ENCODE measurements around the gene SPATA6. TPM values are rescaled to one million over a fixed set of nuclear protein-coding genes. Genes with fewer than 3 reads are reported as not detected.
"Not testable (repeated sequence)": the region's sequence is repeated elsewhere in the genome, so short reads cannot be mapped to it uniquely, and the experiment has no call there.

The SPATA6 gene
- total RNA-seq, 3 donors from 2014 or later, result 15.7 to 26.9 (median 15.8) TPM

DNA sequence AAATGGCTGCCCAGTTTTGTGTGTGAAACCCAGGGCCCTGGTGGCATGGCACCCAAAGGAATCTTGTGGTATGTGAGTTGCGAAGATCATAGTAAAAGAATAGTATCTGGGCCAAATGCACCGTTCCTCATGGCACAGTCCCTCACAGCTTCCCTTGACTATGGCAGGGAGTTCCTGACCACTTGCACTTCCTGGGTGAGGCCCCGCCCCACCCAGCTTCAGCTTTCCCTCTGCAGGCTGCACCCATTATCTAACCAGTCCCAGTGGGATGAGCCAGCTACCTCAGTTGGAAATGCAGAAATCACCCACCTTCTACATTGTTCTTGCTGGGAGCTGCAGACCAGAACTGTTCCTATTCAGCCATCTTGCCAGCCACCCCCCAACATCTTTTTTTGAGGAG lies 186.5 kb downstream of the SPATA6 start:
- Histone ChIP-seq H3K36me3 (ENCODE audit: low read depth) (no peaks in the 10 kb centered on the region), H3K4me1 (ENCODE audit: low read depth) (no peaks in the 10 kb centered on the region), H3K9me3 (no peaks in the 10 kb centered on the region), H3K4me3 (no peak overlapping the region)
- TF ChIP-seq, protein P1, sequence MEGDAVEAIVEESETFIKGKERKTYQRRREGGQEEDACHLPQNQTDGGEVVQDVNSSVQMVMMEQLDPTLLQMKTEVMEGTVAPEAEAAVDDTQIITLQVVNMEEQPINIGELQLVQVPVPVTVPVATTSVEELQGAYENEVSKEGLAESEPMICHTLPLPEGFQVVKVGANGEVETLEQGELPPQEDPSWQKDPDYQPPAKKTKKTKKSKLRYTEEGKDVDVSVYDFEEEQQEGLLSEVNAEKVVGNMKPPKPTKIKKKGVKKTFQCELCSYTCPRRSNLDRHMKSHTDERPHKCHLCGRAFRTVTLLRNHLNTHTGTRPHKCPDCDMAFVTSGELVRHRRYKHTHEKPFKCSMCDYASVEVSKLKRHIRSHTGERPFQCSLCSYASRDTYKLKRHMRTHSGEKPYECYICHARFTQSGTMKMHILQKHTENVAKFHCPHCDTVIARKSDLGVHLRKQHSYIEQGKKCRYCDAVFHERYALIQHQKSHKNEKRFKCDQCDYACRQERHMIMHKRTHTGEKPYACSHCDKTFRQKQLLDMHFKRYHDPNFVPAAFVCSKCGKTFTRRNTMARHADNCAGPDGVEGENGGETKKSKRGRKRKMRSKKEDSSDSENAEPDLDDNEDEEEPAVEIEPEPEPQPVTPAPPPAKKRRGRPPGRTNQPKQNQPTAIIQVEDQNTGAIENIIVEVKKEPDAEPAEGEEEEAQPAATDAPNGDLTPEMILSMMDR (IDR thresholded peaks at IDR 0.05), result no peak
- intact Hi-C loops (cut with DNase I, micrococcal nuclease), result no loop called here
- DNase-seq (no peak), ATAC-seq (peak; percentile 63)

DNA sequence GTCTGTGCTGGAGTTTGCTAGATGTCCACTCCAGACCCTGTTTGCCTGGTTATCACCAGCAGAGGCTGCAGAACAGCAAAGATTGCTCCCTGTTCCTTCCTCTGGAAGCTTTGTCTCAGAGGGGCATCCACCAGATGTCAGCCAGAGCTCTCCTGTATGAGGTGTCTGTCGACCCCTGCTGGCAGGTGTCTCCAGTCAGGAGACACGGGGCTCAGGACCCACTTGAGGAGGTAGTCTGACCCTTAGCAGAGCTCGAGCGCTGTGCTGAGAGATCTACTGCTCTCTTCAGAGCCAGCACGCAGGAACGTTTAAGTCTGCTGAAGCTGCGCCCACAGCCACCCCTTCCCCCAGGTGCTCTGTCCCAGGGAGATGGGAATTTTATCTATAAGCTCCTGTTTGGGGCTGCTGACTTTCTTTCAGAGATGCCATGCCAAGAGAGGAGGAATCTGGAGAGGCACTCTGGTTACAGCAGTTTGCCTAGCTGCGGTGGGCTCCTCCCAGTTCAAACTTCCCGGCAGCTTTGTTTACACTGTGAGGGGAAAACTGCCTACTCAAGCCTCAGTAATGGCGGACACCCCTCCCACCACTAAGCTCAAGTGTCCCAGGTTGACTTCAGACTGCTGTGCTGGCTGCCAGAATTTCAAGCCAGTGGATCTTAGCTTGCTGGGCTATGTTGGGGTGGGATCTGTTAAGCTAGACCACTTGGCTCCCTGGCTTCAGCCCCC lies 187.1 kb downstream of the SPATA6 start:
- H3K4me1 ChIP-seq (ENCODE audit: low read depth); H3K9me3 ChIP-seq; ATAC-seq; DNase-seq; H3K36me3 ChIP-seq (ENCODE audit: low read depth); H3K4me3 ChIP-seq; intact Hi-C loops (cut with DNase I, micrococcal nuclease): not testable (repeated sequence)

DNA sequence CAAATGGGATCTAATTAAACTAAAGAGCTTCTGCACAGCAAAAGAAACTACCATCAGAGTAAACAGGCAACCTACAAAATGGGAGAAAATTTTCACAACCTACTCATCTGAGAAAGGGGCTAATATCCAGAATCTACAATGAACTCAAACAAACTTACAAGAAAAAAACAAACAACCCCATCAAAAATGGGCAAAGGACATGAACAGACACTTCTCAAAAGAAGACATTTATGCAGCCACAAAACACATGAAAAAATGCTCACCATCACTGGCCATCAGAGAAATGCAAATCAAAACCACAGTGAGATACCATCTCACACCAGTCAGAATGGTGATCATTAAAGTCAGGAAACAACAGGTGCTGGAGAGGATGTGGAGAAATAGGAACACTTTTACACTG lies 189.7 kb downstream of the SPATA6 start:
- ATAC-seq; DNase-seq; H3K36me3 ChIP-seq (ENCODE audit: low read depth); H3K4me3 ChIP-seq; intact Hi-C loops (cut with DNase I, micrococcal nuclease); H3K4me1 ChIP-seq (ENCODE audit: low read depth); H3K9me3 ChIP-seq: not testable (repeated sequence)

DNA sequence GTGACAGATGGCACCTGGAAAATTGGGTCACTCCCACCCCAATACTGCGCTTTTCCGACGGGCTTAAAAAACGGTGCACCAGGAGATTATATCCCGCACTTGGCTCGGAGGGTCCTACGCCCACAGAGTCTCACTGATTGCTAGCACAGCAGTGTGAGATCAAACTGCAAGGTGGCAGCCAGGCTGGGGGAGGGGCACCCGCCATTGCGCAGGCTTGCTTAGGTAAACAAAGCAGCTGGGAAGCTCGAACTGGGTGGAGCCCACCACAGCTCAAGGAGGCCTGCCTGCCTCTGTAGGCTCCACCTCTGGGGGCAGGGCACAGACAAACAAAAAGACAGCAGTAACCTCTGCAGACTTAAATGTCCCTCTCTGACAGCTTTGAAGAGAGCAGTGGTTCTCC lies 194.6 kb downstream of the SPATA6 start:
- ATAC-seq; H3K4me3 ChIP-seq; H3K36me3 ChIP-seq (ENCODE audit: low read depth); intact Hi-C loops (cut with DNase I, micrococcal nuclease); DNase-seq; H3K9me3 ChIP-seq; H3K4me1 ChIP-seq (ENCODE audit: low read depth): not testable (repeated sequence)

DNA sequence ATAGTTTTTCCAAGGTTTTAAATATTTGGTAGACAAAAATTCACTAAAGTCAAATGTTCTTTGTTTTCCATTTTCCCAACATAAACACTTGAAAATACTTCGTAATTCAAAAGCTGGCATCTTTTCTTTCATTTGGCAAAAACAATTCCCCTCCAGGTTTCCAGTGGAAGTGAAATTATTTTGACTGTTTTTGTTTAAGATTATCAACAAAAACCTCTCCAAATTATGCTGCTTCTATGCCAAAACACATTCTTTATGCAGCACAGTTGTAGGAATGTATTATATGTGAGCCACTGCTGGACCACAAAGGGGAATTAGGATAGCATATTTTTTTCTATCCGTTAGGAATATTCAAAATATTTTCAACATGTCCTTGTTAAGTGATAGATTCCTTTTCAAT lies 205.4 kb downstream of the SPATA6 start:
- no peak for ATAC-seq
- TF ChIP-seq, protein P1 (IDR thresholded peaks at IDR 0.05), result no peak
- Histone ChIP-seq H3K9me3 (no peaks in the 10 kb centered on the region), H3K36me3 (ENCODE audit: low read depth) (no peaks in the 10 kb centered on the region), H3K4me3 (no peak overlapping the region), H3K4me1 (ENCODE audit: low read depth) (no peaks in the 10 kb centered on the region)
- DNase-seq, result no peak
- intact Hi-C loops (cut with DNase I, micrococcal nuclease), result no loop called here

DNA sequence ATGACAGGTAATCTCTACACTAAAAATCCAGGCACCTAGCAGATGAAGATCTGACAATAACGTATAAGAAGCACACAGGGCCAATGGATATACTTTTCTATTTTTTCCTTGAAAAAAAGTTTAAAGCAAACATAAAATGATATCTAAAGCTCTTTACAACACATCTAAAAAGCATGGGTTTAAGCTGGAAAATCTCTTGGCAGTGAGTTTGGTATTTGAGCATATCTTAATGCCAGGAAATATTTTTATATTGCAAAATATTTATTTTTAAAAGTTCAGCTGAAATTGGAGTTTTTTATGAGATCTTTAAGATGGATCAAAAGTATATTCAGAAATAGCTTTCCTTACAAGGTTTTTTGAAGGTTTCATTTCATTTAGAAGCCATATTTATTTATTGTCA lies 209.0 kb downstream of the SPATA6 start:
- H3K4me3 ChIP-seq, result no peak overlapping the region
- TF ChIP-seq, protein P1 (IDR thresholded peaks at IDR 0.05), result no peak
- intact Hi-C loops (cut with DNase I, micrococcal nuclease), result no loop called here
- ATAC-seq (no peak), DNase-seq (no peak)
- no peaks in the 10 kb centered on the region for H3K9me3 ChIP-seq
- H3K36me3 ChIP-seq (ENCODE audit: low read depth), result no peaks in the 10 kb centered on the region
- no peaks in the 10 kb centered on the region for H3K4me1 ChIP-seq (ENCODE audit: low read depth)

DNA sequence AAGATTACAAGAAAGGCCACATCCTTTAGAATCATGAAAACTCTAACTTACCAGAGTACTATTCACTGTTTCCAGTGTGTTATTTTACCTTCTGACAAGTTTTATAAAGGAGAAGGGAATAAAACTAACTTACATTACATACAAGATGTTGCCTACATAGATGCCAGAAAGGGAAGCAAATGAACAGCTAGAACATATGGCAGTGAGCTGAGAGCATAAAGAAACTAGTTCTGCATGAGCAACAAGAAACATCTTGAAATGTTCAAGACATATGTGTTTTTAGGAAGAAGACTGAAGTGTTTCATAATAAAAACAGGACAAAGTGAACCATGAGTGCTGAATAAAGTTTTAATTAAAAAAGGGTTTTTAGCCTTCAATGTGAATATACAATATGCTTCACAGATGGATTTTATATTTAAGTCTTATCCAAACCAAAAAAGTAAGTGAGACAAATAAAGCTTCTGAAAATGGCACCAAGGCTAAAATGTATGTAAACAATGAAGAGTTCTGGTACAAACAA lies 210.1 kb downstream of the SPATA6 start:
- TF ChIP-seq, protein P1 (IDR thresholded peaks at IDR 0.05), result no peak
- intact Hi-C loops (cut with DNase I, micrococcal nuclease), result no loop called here
- H3K9me3 ChIP-seq, result no peaks in the 10 kb centered on the region
- H3K4me3 ChIP-seq, result no peak overlapping the region
- H3K4me1 ChIP-seq (ENCODE audit: low read depth), result no peaks in the 10 kb centered on the region
- no peak for DNase-seq
- no peaks in the 10 kb centered on the region for H3K36me3 ChIP-seq (ENCODE audit: low read depth)
- no peak for ATAC-seq
